Right lobe of liver (tissue), 4 donors: ENCODE results near the gene ZNF275.

Experiments
- POLR2A ChIP-seq: fragments of 450-650 bp; IDR thresholded peaks from one replicate; pipeline ENCODE4 v1.6.1; 2017; ENCODE audit warnings: antibody characterized with exemption, mild to moderate bottlenecking
- TF ChIP-seq, protein P1 (sequence below), 4 donors: fragments of 200-600 bp in 3 of 4; fragments of 450-650 bp in 1 of 4; IDR thresholded peaks; one replicate each; pipeline versions ENCODE4 v1.5.1 to v1.8.0; 2016 to 2022; ENCODE audit warnings: antibody characterized with exemption in 4 of 4, mild to moderate bottlenecking in 2 of 4
- donor health status: DM: no; HTN: no; CAD: no.
- donor health status: DM: no; HTN: no; CAD: no.
- donor health status: DM: no; HTN: yes; CAD: no.

DNA sequence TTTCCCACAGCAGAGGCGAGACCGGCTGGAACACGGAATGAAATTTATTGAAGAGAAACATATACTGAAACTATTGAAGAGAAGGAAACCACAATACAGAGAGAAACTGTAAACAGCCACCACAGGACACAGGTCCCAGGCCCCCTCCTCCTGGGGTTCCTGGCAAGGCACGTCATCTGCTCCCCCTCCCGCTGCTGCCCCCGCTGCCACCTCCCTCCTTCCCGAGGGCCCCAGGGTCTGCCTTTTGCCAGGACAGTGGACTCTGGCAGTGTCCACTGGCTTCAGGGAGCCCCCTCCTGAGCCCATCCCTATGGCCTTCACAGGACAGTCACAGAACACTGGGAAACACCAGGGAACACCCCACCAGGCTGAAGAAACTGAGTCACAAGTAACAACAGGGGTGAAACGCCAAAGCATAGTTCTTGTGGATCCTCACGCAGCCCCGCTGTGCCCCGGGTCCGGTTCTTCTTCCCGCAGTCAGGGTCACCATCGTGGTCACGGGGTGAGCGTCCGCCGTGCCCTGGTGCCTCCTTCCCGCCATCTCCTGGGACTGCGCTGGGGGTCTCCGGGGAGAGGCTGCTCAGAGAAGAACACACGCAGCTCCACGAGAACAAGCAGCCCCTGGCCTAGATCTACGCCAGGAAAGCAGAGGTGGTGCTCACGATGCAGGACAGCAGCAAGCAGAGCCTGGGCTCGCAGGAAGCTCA is 61.8 kb downstream of the ZNF275 start:
- TF ChIP-seq, protein P1, sequence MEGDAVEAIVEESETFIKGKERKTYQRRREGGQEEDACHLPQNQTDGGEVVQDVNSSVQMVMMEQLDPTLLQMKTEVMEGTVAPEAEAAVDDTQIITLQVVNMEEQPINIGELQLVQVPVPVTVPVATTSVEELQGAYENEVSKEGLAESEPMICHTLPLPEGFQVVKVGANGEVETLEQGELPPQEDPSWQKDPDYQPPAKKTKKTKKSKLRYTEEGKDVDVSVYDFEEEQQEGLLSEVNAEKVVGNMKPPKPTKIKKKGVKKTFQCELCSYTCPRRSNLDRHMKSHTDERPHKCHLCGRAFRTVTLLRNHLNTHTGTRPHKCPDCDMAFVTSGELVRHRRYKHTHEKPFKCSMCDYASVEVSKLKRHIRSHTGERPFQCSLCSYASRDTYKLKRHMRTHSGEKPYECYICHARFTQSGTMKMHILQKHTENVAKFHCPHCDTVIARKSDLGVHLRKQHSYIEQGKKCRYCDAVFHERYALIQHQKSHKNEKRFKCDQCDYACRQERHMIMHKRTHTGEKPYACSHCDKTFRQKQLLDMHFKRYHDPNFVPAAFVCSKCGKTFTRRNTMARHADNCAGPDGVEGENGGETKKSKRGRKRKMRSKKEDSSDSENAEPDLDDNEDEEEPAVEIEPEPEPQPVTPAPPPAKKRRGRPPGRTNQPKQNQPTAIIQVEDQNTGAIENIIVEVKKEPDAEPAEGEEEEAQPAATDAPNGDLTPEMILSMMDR (IDR thresholded peaks at IDR 0.05) = no peak
- TF ChIP-seq POLR2A = no peak
